HepG2 (cell line): Measurements from ENCODE around the gene ALDH9A1. TPM values are rescaled to one million over a fixed set of nuclear protein-coding genes. Genes with fewer than 3 reads are reported as not detected.

Source experiments
- AGO1 ChIP-seq: fragments of 200-400 bp; formaldehyde crosslinking; IDR thresholded peaks from 2 replicates; pipeline ENCODE4 v1.6.1; 2017; ENCODE audit warnings: mild to moderate bottlenecking, low read depth, low read length, moderate library complexity; ENCODE audit not compliant: poor library complexity, severe bottlenecking
- CHD2 ChIP-seq: IDR thresholded peaks from 2 replicates; pipeline ENCODE4 v1.6.1; 2011; ENCODE audit warnings: low read depth, low read length, improper control_type of control experiment
- HMGA1 ChIP-seq: sonication (generic); formaldehyde crosslinking; conservative IDR thresholded peaks from 2 replicates; pipeline ENCODE4 v1.4.0; 2020; ENCODE audit warnings: missing genetic modification reagents
- IKZF1 ChIP-seq: fragments of 450-650 bp; IDR thresholded peaks from 2 replicates; pipeline ENCODE4 v1.7.1; 2016
- IRF9 ChIP-seq: sonication (generic); formaldehyde crosslinking; IDR thresholded peaks from 2 replicates; pipeline ENCODE4 v1.8.0; 2022; ENCODE audit warnings: missing genetic modification reagents, mild to moderate bottlenecking, borderline replicate concordance
- IRX3 ChIP-seq: sonication (generic); formaldehyde crosslinking; IDR thresholded peaks from 2 replicates; pipeline ENCODE4 v1.8.1; 2023; ENCODE audit warnings: mild to moderate bottlenecking, low read depth, missing genetic modification reagents, borderline replicate concordance
- JDP2 ChIP-seq: sonication (generic); formaldehyde crosslinking; IDR thresholded peaks from 2 replicates; pipeline ENCODE4 v1.8.1; 2022; ENCODE audit warnings: missing genetic modification reagents, borderline replicate concordance
- KAT7 ChIP-seq: IDR thresholded peaks from 2 replicates; pipeline ENCODE4 v1.6.1; 2018; ENCODE audit warnings: borderline replicate concordance, missing compliant biosample characterization
- NCOA1 ChIP-seq: sonication (generic); formaldehyde crosslinking; IDR thresholded peaks from 2 replicates; pipeline ENCODE4 v1.9.0; 2021; ENCODE audit warnings: missing genetic modification reagents
- TARDBP ChIP-seq: sonication (generic); formaldehyde crosslinking; IDR thresholded peaks from 2 replicates; pipeline ENCODE4 v1.8.0; 2022; ENCODE audit warnings: mild to moderate bottlenecking, missing genetic modification reagents
- TERF1 ChIP-seq: sonication (generic); formaldehyde crosslinking; IDR thresholded peaks from 2 replicates; pipeline ENCODE4 v1.8.0; 2022; ENCODE audit warnings: mild to moderate bottlenecking, missing genetic modification reagents, moderate library complexity
- TFE3 ChIP-seq: IDR thresholded peaks from 2 replicates; pipeline ENCODE4 v1.6.1; 2016
- ZBTB21 ChIP-seq: sonication (generic); formaldehyde crosslinking; IDR thresholded peaks from 2 replicates; pipeline ENCODE4 v1.4.0; 2020; ENCODE audit warnings: missing genetic modification reagents
- ZBTB7B ChIP-seq: sonication (generic); formaldehyde crosslinking; IDR thresholded peaks from 2 replicates; pipeline ENCODE4 v1.4.0; 2020; ENCODE audit warnings: missing genetic modification reagents
- ZFP62 ChIP-seq: sonication (generic); formaldehyde crosslinking; IDR thresholded peaks from 2 replicates; pipeline ENCODE4 v1.4.0; 2020; ENCODE audit warnings: missing genetic modification reagents
- ZNF672 ChIP-seq: sonication (generic); formaldehyde crosslinking; IDR thresholded peaks from 2 replicates; pipeline ENCODE4 v1.8.1; 2022; ENCODE audit warnings: missing genetic modification reagents
- ZNF737 ChIP-seq: sonication (generic); formaldehyde crosslinking; IDR thresholded peaks from 2 replicates; pipeline ENCODE4 v1.5.0; 2020; ENCODE audit warnings: missing genetic modification reagents, mild to moderate bottlenecking, borderline replicate concordance
- ZSCAN20 ChIP-seq: sonication (generic); formaldehyde crosslinking; IDR thresholded peaks from 2 replicates; pipeline ENCODE4 v1.4.0; 2020; ENCODE audit warnings: missing genetic modification reagents, mild to moderate bottlenecking, borderline replicate concordance
- polyA plus RNA-seq, 8 experiments: library from polyadenylated mRNA; depleted of rRNA in 3 of 8; stranded (reverse) in 7 of 8; unstranded in 1 of 8; fragments of >200 nt; fragmentation: Illumina TruSeq in 4 of 8; extraction: Trizol in 4 of 8; gene quantifications; 2 replicates each; pipeline versions ENCODE4 v1.2.1 to v1.2.3, GENCODE V29; 2011 to 2016; ENCODE audit warnings: low read depth in 4 of 8, missing spikeins in 1 of 8, mixed read lengths in 1 of 8; ENCODE audit not compliant: insufficient read depth in 1 of 8
- total RNA-seq, 5 experiments: library from RNA; depleted of rRNA; stranded (reverse); fragments of >200 nt; fragmentation: Illumina TruSeq; extraction: Trizol; gene quantifications; 2 replicates each; pipeline ENCODE4 v1.2.3, GENCODE V29; 2016; ENCODE audit warnings: low read depth in 1 of 5
- TF ChIP-seq, protein P1 (sequence below): IDR thresholded peaks from 2 replicates; pipeline ENCODE4 v1.6.1; 2016
- TF ChIP-seq, protein P2 (sequence below): sonication (generic); formaldehyde crosslinking; IDR thresholded peaks from 2 replicates; pipeline ENCODE4 v1.8.0; 2022; ENCODE audit warnings: missing genetic modification reagents, mild to moderate bottlenecking, inconsistent platforms, borderline replicate concordance

ALDH9A1 gene
- total and polyA plus RNA-seq, 2 of the 13 experiments (the other 11 are each of a cell fraction or from before 2014, with no cell fraction given), result 27.5 to 38.5 TPM

DNA sequence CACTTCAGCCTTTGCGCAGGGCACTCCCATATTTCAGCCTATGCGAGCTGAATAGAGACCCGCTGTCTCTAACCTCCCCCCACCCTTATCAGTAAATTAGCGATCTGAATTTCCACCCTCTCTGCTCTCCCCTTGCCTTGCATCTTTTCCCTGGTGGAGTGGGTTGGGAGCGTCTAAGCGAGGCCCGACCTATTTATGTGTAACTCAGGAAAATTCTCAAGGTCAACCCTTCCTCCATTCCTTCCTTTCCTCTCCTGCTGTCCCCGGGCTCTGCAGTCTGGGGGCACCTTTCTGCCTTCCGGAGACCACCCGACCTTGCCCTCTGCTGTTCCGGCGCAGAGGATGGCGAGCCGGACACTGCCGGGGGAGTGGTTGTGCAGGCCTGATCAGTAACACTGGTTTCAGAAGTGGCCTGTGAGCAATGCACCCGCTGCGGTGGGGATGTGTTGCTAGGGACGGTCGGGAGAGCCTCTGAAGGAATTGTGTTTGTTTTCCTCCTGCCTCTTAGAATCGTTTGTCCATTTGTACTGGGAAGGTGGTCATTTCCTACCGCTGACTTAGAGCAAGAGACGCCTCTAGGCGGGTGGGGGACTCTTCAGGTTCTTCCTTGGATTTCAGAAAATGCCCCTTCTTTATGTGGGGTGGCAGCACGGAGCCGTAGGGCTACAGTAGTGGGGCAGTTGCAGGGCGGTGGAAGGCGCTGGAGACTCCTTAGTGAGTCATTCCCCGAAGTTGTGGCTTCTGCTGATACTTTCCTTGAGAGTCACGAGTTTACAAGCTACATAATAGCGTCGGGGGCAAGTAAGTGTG, 66.8 kb downstream of the ALDH9A1 start (continued):
- TF ChIP-seq, protein P1, sequence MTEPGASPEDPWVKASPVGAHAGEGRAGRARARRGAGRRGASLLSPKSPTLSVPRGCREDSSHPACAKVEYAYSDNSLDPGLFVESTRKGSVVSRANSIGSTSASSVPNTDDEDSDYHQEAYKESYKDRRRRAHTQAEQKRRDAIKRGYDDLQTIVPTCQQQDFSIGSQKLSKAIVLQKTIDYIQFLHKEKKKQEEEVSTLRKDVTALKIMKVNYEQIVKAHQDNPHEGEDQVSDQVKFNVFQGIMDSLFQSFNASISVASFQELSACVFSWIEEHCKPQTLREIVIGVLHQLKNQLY (CRISPR knock-in tag), result no peak
- 0 out of 2 replicates have a peak, but pooled peaks have one; percentile 20 for TF ChIP-seq ZSCAN20 (CRISPR knock-in tag)
- TF ChIP-seq, protein P2, sequence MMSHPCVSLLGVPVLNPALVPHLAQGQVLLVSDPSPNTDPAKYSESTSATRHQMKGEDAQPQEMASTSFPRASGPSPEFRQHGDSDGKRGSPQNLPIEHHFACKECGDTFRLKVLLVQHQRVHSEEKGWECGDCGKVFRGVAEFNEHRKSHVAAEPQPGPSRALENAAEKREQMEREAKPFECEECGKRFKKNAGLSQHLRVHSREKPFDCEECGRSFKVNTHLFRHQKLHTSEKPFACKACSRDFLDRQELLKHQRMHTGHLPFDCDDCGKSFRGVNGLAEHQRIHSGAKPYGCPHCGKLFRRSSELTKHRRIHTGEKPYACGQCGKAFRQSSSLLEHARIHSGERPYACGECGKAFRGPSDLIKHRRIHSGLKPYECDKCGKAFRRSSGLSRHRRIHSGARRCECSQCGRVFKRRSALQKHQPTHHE (CRISPR knock-in tag), result 0 out of 2 replicates have a peak, but pooled peaks have one; percentile 14
- TF ChIP-seq ZFP62 (CRISPR knock-in tag), result no peak
- no peak for TF ChIP-seq HMGA1
- 0 out of 2 replicates have a peak, but pooled peaks have one; percentile 62 for TF ChIP-seq TERF1 (CRISPR knock-in tag)
- TF ChIP-seq NCOA1 (CRISPR knock-in tag), result no peak
- TF ChIP-seq ZBTB7B, result no peak
- no peak for TF ChIP-seq JDP2 (CRISPR knock-in tag)
- TF ChIP-seq AGO1, result peak; percentile 3
- TF ChIP-seq IRF9 (CRISPR knock-in tag), result no peak
- no peak for TF ChIP-seq IRX3 (CRISPR knock-in tag)
- no peak for TF ChIP-seq CHD2
- TF ChIP-seq TFE3 (CRISPR knock-in tag), result no peak
- 0 out of 2 replicates have a peak, but pooled peaks have one; percentile 20 for TF ChIP-seq ZBTB21 (CRISPR knock-in tag)
- no peak for TF ChIP-seq ZNF672 (CRISPR knock-in tag)
- TF ChIP-seq IKZF1, result no peak
- 0 out of 2 replicates have a peak, but pooled peaks have one; percentile 18 for TF ChIP-seq KAT7 (CRISPR knock-in tag)
- peak; percentile 36; the same call in 1 of the 2 replicates for TF ChIP-seq TARDBP (CRISPR knock-in tag)
- no peak for TF ChIP-seq ZNF737
- TF ChIP-seq, all 625 proteins: peak for 18
